HCT116 (cell line): ENCODE data around the gene CDH16. TPM values are rescaled to one million over a fixed set of nuclear protein-coding genes. Genes with fewer than 3 reads are reported as not detected.
A peak's percentile ranks its signal among the peaks of the same experiment; 100 is the strongest.

ENCODE experiments used
- ATAC-seq: fragments of 200-7000 bp; cut with Tn5 transposase; 2 replicates; pipeline ENCODE4 v1.9.1; 2020; ENCODE audit warnings: mild to moderate bottlenecking, moderate library complexity
- BruUV-seq: library from RNA; stranded (reverse); fragments of 400-500 nt; replicated peaks from 2 replicates; lab custom pipeline; 2021; lab: Mats Ljungman, UMichigan
- CTCF ChIA-PET: fragments of 300-600 bp; sonication (Branson Sonifier 250); formaldehyde crosslinking; loops from one replicate; lab custom pipeline; 2021; ENCODE audit warnings: antibody characterized with exemption; lab: Charles Lee
- POLR2A ChIA-PET: fragments of 300-600, 350-600 bp; sonication (Branson Sonifier 250); formaldehyde crosslinking; loops from one replicate; lab custom pipeline; 2021; ENCODE audit warnings: antibody characterized with exemption; lab: Charles Lee
- RAD21 ChIA-PET, 2 experiments: fragments of 300-600 bp; sonication (Branson Sonifier 250); formaldehyde crosslinking; loops; one replicate each; lab custom pipeline; 2023; ENCODE audit warnings: low total read pairs in 2 of 2; ENCODE audit not compliant: uncharacterized antibody in 2 of 2, unreplicated experiment in 2 of 2, low non-redundant PET in 1 of 2; lab: Charles Lee
- DNase-seq: peaks from one replicate; pipeline ENCODE4 v3.0.0-alpha.2; 2010; ENCODE audit warnings: low read depth, low spot score
- H2AFZ ChIP-seq: fragments of 200-600 bp; shearing (Covaris generic), sonication (generic); 2 replicates; pipeline ENCODE4 v1.6.1; 2017; ENCODE audit warnings: low read depth, mixed run types, mixed read lengths, antibody characterized with exemption, low read length; ENCODE audit not compliant: poor library complexity, severe bottlenecking
- H3K27ac ChIP-seq: 2 replicates; pipeline ENCODE4 v1.5.1; 2012; ENCODE audit warnings: low read depth, low read length
- H3K27me3 ChIP-seq: fragments of 200-600 bp; sonication (generic); 2 replicates; pipeline ENCODE4 v1.6.1; 2016; ENCODE audit warnings: mixed run types, low read length, mixed read lengths; ENCODE audit not compliant: insufficient read depth
- H3K36me3 ChIP-seq, 2 experiments: fragments of 200-500 bp in 1 of 2; fragments of 200-600 bp in 1 of 2; sonication (Bioruptor generic) in 1 of 2; sonication (generic) in 1 of 2; 2 replicates each; pipeline versions ENCODE4 v1.5.1 to v1.6.1; 2014 to 2016; ENCODE audit warnings: low read length in 2 of 2, inconsistent platforms in 1 of 2, mixed read lengths in 1 of 2, mixed run types in 1 of 2; ENCODE audit not compliant: insufficient read depth in 2 of 2, control insufficient read depth in 1 of 2
- H3K4me1 ChIP-seq, 2 experiments: fragments of 200-600 bp in 1 of 2; sonication (generic) in 1 of 2; 2 replicates each; pipeline versions ENCODE4 v1.5.1 to v1.6.1; 2012 to 2017; ENCODE audit warnings: low read length in 2 of 2, inconsistent platforms in 1 of 2, mild to moderate bottlenecking in 1 of 2, mixed read lengths in 1 of 2, mixed run types in 1 of 2, moderate library complexity in 1 of 2; ENCODE audit not compliant: insufficient read depth in 2 of 2, control insufficient read depth in 1 of 2
- H3K4me2 ChIP-seq: fragments of 200-600 bp; sonication (generic); 2 replicates; pipeline ENCODE4 v1.6.1; 2017; ENCODE audit warnings: mixed run types, low read length, mixed read lengths
- H3K4me3 ChIP-seq, 2 experiments: fragments of 200-600 bp in 1 of 2; sonication (generic) in 1 of 2; replicated peaks in 1 of 2; 2 replicates each; pipeline ENCODE4 v1.5.1; 2011 to 2016; ENCODE audit warnings: low read length in 2 of 2, control low read depth in 1 of 2, low read depth in 1 of 2, mild to moderate bottlenecking in 1 of 2, mixed read lengths in 1 of 2, mixed run types in 1 of 2
- H3K79me2 ChIP-seq: fragments of 200-600 bp; sonication (generic); 2 replicates; pipeline ENCODE4 v1.6.1; 2017; ENCODE audit warnings: mild to moderate bottlenecking, mixed run types, low read length, moderate library complexity, mixed read lengths; ENCODE audit not compliant: insufficient read depth
- H3K9ac ChIP-seq: fragments of 200-600 bp; sonication (generic); 2 replicates; pipeline ENCODE4 v1.6.1; 2016; ENCODE audit warnings: low read length, mixed read lengths
- H3K9me2 ChIP-seq: fragments of 200-600 bp; sonication (generic), shearing (Covaris generic); 2 replicates; pipeline ENCODE4 v1.6.1; 2017; ENCODE audit warnings: mixed run types, mild to moderate bottlenecking, moderate library complexity; ENCODE audit not compliant: insufficient read depth
- H3K9me3 ChIP-seq, 2 experiments: fragments of 200-500 bp in 1 of 2; fragments of 200-600 bp in 1 of 2; sonication (Bioruptor generic) in 1 of 2; sonication (generic) in 1 of 2; 2 replicates each; pipeline ENCODE4 v1.6.1; 2014 to 2017; ENCODE audit warnings: low read length in 2 of 2, mixed read lengths in 2 of 2, inconsistent platforms in 1 of 2, low read depth in 1 of 2, mild to moderate bottlenecking in 1 of 2, mixed run types in 1 of 2, moderate library complexity in 1 of 2; ENCODE audit not compliant: control insufficient read depth in 1 of 2, insufficient read depth in 1 of 2
- H4K20me1 ChIP-seq: fragments of 200-600 bp; sonication (generic), shearing (Covaris generic); 2 replicates; pipeline ENCODE4 v1.6.1; 2017; ENCODE audit warnings: mixed run types, mild to moderate bottlenecking, moderate library complexity; ENCODE audit not compliant: insufficient read depth
- ATF3 ChIP-seq: IDR thresholded peaks from 2 replicates; pipeline ENCODE4 v1.6.1; 2012
- CBX3 ChIP-seq: IDR thresholded peaks from 2 replicates; pipeline ENCODE4 v1.6.1; 2012; ENCODE audit warnings: low read depth
- CTCF ChIP-seq, 3 experiments: fragments of 200-600 bp in 1 of 3; sonication (generic) in 1 of 3; IDR thresholded peaks in 2 of 3; conservative IDR thresholded peaks in 1 of 3; 2 replicates each; pipeline ENCODE4 v1.5.1; 2012 to 2017; ENCODE audit warnings: low read depth in 2 of 3, low read length in 2 of 3, antibody characterized with exemption in 1 of 3, borderline replicate concordance in 1 of 3, control low read depth in 1 of 3, mild to moderate bottlenecking in 1 of 3, mixed read lengths in 1 of 3, mixed run types in 1 of 3, moderate library complexity in 1 of 3; ENCODE audit not compliant: insufficient read depth in 1 of 3
- POLR2A ChIP-seq: IDR thresholded peaks from 2 replicates; pipeline ENCODE4 v1.7.0; 2011; ENCODE audit warnings: borderline replicate concordance; ENCODE audit not compliant: insufficient read depth, insufficient read length; ENCODE audit errors: extremely low read depth
- SRF ChIP-seq: IDR thresholded peaks from 2 replicates; pipeline ENCODE4 v1.6.1; 2012; ENCODE audit warnings: low read depth
- TCF7L2 ChIP-seq: IDR thresholded peaks from 2 replicates; pipeline ENCODE4 v1.7.0; 2011; ENCODE audit warnings: borderline replicate concordance, inconsistent platforms; ENCODE audit not compliant: insufficient read depth, insufficient read length; ENCODE audit errors: extremely low read depth
- YY1 ChIP-seq: IDR thresholded peaks from 2 replicates; pipeline ENCODE4 v1.6.1; 2011; ENCODE audit warnings: low read length, low read depth, moderate library complexity, mild to moderate bottlenecking; ENCODE audit not compliant: insufficient replicate concordance; ENCODE audit errors: extremely low read depth
- intact Hi-C: fragments of 100-400 bp; cut with micrococcal nuclease; formaldehyde crosslinking; loops from 2 replicates; pipeline ENCODE4 v1.10.0; 2022
- total RNA-seq: library from RNA; stranded (reverse); gene quantifications from one replicate; pipeline ENCODE4 v1.2.1, GENCODE V29; 2021; ENCODE audit not compliant: unreplicated experiment

The CDH16 gene
- total RNA-seq, 1 experiment from 2014 or later: not detected

- peak overlapping the region; percentile 15 to 42 for H3K4me3 ChIP-seq
- DNase-seq (no peak), ATAC-seq (peak; percentile 85)
- H3K79me2 ChIP-seq: no peaks in the 10 kb centered on the region
- intact Hi-C loops: no loop called here
- H3K4me1 ChIP-seq: peaks cover 21 to 50% of the 10 kb centered on the region in 2 experiments
- no peaks in the 10 kb centered on the region for H3K9me2 ChIP-seq
- H2AFZ ChIP-seq: no peak overlapping the region
- no peak overlapping the region; the same call in 1 of the 2 replicates for H3K27ac ChIP-seq
- BruUV-seq: no TSS peak
- H4K20me1 ChIP-seq: no peaks in the 10 kb centered on the region
- no peak overlapping the region for H3K9ac ChIP-seq
- peak overlapping the region; percentile 70 for H3K4me2 ChIP-seq
- CTCF ChIA-PET: no interaction called here
- H3K27me3 ChIP-seq: no peaks in the 10 kb centered on the region
- POLR2A ChIA-PET: no interaction called here
- TF ChIP-seq CBX3 (no peak), SRF (no peak), TCF7L2 (no peak), ATF3 (no peak), POLR2A (no peak), CTCF (IDR thresholded peaks at IDR 0.05 in 2 of 3, conservative IDR thresholded peaks at IDR 0.05 in 1 of 3; ENCODE audit: borderline replicate concordance in 1 of 3, insufficient read depth in 1 of 3, low read depth in 2 of 3, low read length in 2 of 3) (peak in 1 of 3 experiments; percentile 45; a peak in 3 of 6 replicates), YY1 (no peak)
- no peaks in the 10 kb centered on the region for H3K36me3 ChIP-seq
- no peaks in the 10 kb centered on the region for H3K9me3 ChIP-seq
- RAD21 ChIA-PET: no interaction called here
Measured at GRCh38 chr16:66924527-66925321, 6.0 kb upstream of the CDH16 start.
